HUDEP-2 (cell line): Measurements from ENCODE around the gene SPTBN4.
"Not testable (repeated sequence)": the region's sequence is repeated elsewhere in the genome, so short reads cannot be mapped to it uniquely, and the experiment has no call there.

Experiments used
- DNase-seq, 76 experiments: peaks; one replicate each; lab custom pipeline; 2025; ENCODE audit not compliant: unreplicated experiment in 76 of 76; lab: John Stamatoyannopoulos, UW

Gene SPTBN4

DNA sequence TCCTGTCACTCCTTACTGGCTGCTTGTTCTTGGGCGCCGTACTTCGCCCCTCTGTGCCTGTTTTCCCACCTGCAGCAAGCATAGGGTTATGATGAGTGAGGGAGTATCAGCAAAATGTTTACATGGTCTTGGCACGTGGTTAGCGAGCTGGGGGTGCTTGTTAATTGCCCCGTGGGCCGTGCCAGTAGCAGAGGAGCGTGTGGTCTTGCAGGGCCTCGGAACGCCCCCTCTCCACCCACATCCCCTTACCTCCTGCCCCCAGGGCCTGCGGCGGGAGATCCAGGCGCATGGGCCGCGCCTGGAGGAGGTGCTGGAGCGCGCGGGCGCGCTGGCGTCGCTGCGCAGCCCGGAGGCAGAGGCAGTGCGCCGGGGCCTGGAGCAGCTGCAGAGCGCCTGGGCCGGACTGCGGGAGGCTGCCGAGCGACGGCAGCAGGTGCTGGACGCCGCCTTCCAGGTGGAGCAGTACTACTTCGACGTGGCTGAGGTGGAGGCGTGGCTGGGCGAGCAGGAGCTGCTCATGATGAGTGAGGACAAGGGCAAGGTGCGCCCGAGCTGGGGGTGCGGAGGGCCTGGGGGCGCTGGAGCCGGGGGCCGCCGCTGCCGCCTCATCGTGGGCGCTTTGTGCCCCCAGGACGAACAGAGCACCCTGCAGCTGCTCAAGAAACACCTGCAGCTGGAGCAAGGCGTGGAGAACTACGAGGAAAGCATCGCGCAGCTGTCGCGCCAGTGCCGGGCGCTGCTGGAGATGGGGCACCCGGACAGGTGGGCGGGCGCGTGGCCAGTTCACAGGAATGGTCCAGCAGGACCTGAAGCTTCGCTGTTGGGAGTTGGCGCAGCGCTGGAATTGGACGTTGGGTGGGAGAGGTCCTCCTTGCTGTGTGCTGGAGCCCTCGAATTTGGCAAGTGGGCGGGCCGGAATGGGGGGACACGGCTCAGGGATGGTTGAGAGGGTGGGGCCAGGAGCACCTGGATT lies 87.4 kb downstream of the SPTBN4 start:
- DNase-seq, result no peak

DNA sequence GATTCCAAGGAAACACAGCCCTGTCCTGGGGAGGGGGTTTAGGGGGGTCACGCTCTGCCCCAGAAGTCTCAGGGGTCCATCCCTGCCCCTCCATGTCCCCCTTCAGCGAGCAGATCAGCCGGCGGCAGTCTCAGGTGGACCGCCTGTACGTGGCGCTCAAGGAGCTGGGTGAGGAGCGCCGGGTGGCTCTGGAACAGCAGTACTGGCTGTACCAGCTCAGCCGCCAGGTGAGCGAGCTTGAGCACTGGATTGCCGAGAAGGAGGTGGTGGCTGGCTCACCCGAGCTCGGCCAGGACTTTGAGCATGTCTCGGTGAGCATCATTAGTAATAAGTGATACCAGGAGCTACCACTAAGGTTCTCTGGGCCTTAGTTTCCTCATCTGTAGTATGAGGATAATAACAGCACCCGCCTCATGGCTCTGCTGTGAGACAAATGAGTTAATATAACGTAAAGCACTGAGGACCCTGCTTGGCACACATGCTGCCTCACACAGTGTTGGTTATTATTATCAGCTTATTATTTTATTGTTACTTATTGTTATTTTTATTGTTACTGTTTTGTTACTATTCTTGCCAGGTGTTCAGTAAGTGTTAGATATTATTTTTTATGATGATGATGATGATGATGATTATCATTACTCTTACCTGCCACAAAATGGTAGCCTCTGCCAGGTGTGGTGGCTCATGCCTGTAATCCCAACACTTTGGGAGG lies 89.3 kb downstream of the SPTBN4 start:
- DNase-seq, result no peak

DNA sequence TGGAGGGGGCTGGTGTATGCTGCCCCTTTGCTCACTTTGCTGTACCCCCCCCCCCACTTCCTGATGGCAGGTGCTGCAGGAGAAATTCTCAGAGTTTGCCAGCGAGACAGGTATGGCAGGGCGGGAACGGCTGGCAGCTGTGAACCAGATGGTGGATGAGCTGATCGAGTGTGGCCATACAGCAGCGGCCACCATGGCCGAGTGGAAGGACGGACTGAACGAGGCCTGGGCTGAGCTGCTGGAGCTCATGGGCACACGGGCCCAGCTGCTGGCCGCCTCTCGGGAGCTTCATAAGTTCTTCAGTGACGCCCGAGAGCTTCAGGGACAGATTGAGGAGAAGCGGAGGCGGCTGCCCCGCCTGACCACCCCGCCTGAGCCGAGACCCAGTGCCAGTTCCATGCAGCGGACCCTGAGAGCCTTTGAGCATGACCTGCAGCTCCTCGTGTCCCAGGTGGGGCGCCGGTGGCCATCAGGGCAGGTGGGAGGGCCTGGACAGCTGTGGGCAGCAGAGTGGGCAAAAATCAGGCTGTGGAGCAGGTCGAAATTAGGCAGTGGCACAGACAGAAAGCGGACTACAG lies 90.2 kb downstream of the SPTBN4 start:
- no peak for DNase-seq

- no peak for DNase-seq
Observed at GRCh38 chr19:40559394-40559793, 92.6 kb downstream of the SPTBN4 start.

DNA sequence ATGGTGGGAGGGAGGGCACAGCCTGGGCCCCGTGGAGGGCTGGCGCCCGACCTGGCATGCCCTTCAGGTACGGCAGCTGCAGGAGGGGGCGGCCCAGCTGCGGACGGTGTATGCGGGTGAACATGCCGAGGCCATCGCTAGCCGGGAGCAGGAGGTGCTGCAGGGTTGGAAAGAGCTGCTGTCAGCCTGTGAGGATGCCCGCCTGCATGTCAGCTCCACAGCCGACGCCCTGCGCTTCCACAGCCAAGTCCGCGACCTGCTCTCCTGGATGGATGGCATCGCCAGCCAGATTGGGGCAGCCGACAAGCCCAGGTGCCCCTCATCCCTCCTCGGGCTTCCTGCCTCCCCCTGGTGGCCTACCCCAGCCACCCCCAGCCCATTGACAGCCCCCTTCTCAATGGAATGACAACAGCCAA lies 93.3 kb downstream of the SPTBN4 start:
- no peak for DNase-seq

DNA sequence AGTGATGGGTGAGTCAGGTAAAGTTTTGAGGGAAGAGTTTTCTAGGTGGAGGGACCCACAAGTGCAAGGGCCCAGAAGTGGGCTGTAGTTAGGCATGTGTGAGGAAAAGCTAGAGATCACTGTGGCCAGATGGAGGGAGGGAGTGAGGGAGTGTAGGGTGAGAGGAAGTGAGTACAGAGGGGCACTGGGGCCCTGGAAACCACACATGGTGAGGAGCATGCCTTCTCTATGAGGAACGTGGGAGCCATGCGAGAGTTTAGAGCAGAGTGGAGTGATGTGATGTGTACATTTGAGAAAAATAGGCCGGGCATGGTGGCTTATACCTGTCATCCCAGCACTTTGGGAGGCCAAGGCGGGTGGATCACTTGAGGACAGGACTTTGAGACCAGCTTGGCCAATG lies 95.1 kb downstream of the SPTBN4 start:
- no peak for DNase-seq

DNA sequence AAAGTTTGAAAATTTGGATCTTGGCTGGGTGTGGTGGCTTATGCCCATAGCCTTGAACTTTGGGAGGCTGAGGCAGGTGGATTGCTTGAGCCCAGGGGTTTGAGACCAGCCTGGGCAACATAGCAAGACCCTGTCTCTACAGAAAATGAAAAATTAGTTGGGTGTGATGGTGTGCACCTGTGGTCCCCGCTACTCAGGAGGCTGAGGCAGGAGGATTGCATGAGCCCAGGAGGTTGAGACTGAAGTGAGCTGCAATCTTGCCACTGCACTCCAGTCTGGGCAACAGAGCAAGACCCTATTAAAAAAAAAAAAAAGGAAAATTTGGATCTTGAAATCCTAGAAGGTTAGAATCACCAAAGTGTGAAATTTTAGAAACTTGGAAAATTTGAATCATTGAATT lies 97.7 kb downstream of the SPTBN4 start:
- not testable (repeated sequence) for DNase-seq

GRCh38 chr19:40565355-40565754 lies 98.6 kb downstream of the SPTBN4 start:
- DNase-seq, result no peak

GRCh38 chr19:40565910-40566495 lies 99.2 kb downstream of the SPTBN4 start:
- no peak for DNase-seq

- no peak for DNase-seq
Observed at GRCh38 chr19:40567040-40567749, 100.4 kb downstream of the SPTBN4 start.

DNA sequence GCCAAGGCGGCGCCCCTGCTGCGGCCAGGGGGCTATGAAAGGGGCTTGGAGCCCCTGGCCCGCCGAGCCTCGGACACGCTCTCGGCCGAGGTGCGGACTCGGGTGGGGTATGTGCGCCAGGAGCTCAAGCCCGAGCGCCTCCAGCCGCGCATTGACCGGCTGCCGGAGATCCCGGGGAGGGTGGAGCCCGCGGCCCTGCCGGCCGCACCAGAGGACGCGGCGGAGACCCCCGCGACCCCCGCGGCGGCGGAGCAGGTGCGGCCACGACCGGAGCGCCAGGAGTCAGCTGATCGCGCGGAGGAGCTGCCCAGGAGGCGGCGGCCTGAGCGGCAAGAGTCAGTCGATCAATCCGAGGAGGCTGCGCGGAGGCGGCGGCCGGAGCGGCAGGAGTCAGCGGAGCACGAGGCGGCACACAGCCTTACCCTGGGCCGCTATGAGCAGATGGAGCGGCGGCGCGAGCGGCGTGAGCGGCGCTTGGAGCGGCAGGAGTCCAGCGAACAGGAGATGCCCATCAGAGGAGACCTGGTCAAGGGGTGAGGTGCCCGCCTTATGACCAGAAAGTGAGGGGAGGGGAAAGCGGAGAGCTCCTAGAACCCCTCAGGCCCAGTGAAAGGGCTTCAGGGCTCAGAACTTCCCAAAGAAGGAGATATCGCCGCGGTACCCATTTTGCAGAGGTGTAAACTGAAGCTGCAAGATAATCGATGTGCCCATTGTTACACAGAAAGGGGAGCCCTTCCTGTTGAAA lies 101.1 kb downstream of the SPTBN4 start:
- peak in 1 of 76 experiments; percentile 5 for DNase-seq

- DNase-seq, result peak; percentile 86 to 100 (median 100)
Observed at GRCh38 chr19:40570313-40571004, 103.7 kb downstream of the SPTBN4 start.

GRCh38 chr19:40571005-40571318 lies 104.2 kb downstream of the SPTBN4 start:
- no peak for DNase-seq

DNA sequence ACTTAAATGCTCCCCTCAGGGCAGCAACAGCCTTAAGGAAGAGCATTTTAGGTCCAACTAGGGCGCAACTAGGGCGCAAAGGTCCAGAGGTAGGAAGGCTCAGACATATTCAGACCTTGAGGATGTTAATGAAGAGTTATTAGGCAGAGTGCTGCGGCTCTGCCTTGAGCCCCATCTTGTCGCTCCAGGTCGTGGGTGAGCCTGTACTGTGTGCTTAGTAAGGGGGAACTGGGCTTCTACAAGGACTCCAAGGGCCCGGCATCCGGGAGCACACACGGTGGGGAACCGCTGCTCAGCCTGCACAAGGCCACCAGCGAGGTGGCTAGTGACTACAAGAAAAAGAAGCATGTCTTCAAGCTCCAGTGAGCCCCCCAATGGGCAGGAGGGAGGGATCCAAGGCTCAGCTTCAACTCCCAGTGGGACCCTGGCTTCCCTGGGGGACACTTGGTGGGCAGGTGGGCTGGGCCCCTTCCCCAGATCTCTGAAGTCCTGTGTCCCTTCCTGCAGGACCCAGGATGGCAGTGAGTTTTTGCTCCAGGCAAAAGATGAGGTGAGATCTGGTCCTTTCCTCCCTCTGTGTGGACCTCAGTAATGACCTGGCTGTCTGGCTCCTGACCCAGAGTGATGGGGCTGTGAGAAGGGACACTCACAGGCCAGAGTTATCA lies 105.2 kb downstream of the SPTBN4 start:
- DNase-seq, result no peak

DNA sequence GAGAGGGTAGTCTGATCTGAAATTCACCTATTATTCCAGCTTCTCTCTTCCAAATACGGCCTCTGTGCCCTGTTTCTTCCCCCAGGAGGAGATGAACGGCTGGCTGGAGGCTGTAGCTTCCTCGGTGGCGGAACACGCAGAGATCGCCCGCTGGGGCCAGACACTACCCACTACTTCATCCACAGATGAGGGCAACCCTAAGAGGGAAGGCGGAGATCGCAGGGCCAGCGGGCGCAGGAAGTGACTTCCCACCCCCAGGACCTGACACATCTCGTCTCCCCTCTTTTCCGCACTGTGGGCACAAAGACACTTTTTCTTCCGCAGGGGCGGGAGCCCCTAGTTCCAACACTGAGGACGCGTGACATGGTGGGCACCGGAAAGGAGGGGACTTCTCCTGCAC lies 108.5 kb downstream of the SPTBN4 start:
- DNase-seq, result no peak

DNA sequence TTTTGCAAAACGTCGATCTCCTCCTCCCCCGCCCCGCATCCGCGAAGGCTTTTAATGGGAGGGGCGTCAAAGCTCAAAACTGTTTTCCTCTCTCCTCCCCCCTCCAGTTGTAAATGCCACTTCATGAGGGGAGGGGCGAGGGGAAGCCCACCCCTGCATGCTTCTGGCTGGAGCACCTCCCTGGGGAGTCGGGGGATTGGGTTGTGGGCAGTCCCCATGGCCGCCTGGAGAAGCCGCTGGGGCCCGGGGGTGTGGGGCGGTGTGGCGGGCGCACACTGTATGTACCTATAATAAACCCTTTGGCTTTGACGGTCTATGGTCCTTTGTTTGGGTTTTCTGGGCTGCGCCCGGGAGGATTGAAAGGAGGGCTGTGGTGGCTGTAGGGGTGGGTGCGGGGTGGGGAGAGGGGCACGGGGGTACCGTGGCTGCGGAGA lies 109.4 kb downstream of the SPTBN4 start:
- DNase-seq, result no peak

GRCh38 chr19:40576585-40577451 lies 110.0 kb downstream of the SPTBN4 start, which contains the start of gene SHKBP1:
TSS of gene SHKBP1 (plus strand) at chr19:40576873. CDS start at chr19:40576900, 27 bp downstream.
- peak in 75 of 76 experiments; percentile 74 to 98 (median 94) for DNase-seq
